ENCODE results near the gene CHRNB1.

GRCh38 chr17:7442142-7442541 lies 2.7 kb upstream of the CHRNB1 start:
- no peak for TF ChIP-seq CTCF (conservative IDR thresholded peaks at IDR 0.05; ENCODE audit: low read length)
- TF ChIP-seq EZH2phosphoT487 (IDR thresholded peaks at IDR 0.05; ENCODE audit: borderline replicate concordance), result no peak
